Gastrocnemius medialis (tissue), 4 donors: ENCODE data around the gene TAF1B. TPM values are rescaled to one million over a fixed set of nuclear protein-coding genes. Genes with fewer than 3 reads are reported as not detected.

Experiments
- ATAC-seq, 2 donors: fragments of 150-250 bp; one replicate each; pipeline ENCODE4 v1.9.1; 2016
- DNase-seq, 2 donors: peaks; one replicate each; pipeline ENCODE4 v3.0.0-alpha.2; 2019
- H3K27ac ChIP-seq, 4 donors: fragments of 200-600 bp; sonication (generic); 1 replicate in 1 of 4; 2 replicates in 3 of 4; pipeline ENCODE4 v1.5.1; 2016 to 2018; ENCODE audit warnings: mild to moderate bottlenecking in 2 of 4, moderate library complexity in 1 of 4
- H3K27me3 ChIP-seq, 3 donors: fragments of 200-600 bp; sonication (generic) in 2 of 3; 1 replicate in 1 of 3; 2 replicates in 2 of 3; pipeline versions ENCODE4 v1.5.1 to v1.6.0; 2016 to 2019; ENCODE audit warnings: mild to moderate bottlenecking in 1 of 3, moderate library complexity in 1 of 3
- H3K36me3 ChIP-seq, 2 donors: fragments of 200-600 bp; sonication (generic) in 1 of 2; one replicate each; pipeline ENCODE4 v1.5.1; 2017 to 2018
- H3K4me1 ChIP-seq, 2 donors: fragments of 200-600 bp; sonication (generic) in 1 of 2; one replicate each; pipeline ENCODE4 v1.5.1; 2016 to 2017; ENCODE audit warnings: mild to moderate bottlenecking in 2 of 2
- H3K4me3 ChIP-seq, 4 donors: fragments of 200-600 bp; sonication (generic) in 3 of 4; 1 replicate in 1 of 4; 2 replicates in 3 of 4; pipeline ENCODE4 v1.5.1; 2016 to 2019; ENCODE audit warnings: mild to moderate bottlenecking in 2 of 4
- H3K9me3 ChIP-seq, 3 donors: fragments of 200-600 bp; sonication (generic) in 2 of 3; 1 replicate in 1 of 3; 2 replicates in 2 of 3; pipeline ENCODE4 v1.5.1; 2016 to 2019
- CTCF ChIP-seq, 5 experiments: fragments of 450-650 bp in 3 of 5; fragments of 200-600 bp in 2 of 5; sonication (generic) in 2 of 5; IDR thresholded peaks in 4 of 5; conservative IDR thresholded peaks in 1 of 5; 1 replicate in 4 of 5; 2 replicates in 1 of 5; pipeline ENCODE4 v1.5.1; 2016 to 2019; ENCODE audit warnings: antibody characterized with exemption in 5 of 5, mild to moderate bottlenecking in 3 of 5, moderate library complexity in 3 of 5
- POLR2A ChIP-seq, 2 donors: fragments of 450-650 bp; IDR thresholded peaks; one replicate each; pipeline ENCODE4 v1.6.1; 2017; ENCODE audit warnings: antibody characterized with exemption in 2 of 2, mild to moderate bottlenecking in 2 of 2, moderate library complexity in 2 of 2
- in situ Hi-C, 4 donors: fragments of 200-750 bp; cut with MboI; loops; one replicate each; pipeline versions ENCODE4 v1.15.0 to v1.8.0; 2017; ENCODE audit warnings: low sequenced_read_pairs in 4 of 4
- intact Hi-C: fragments of 100-400 bp; cut with DNase I; formaldehyde crosslinking; loops from one replicate; pipeline ENCODE4 v1.15.1; 2023; ENCODE audit warnings: low total_unique reads
- total RNA-seq, 4 donors: library from RNA; depleted of rRNA; stranded (reverse); fragments of >200 nt; gene quantifications; one replicate each; pipeline versions ENCODE4 v1.1.0 to v1.2.3, GENCODE V29; 2016

Gene TAF1B
- total RNA-seq, 4 donors from 2014 or later, result 5.0 to 8.4 (median 7.3) TPM

- peaks cover 3 to 7% of the 10 kb centered on the region in 2 donors for H3K4me1 ChIP-seq
- intact Hi-C loops (loop anchor here (1.0 to 5.0 kb wide), 3 partner anchors 29 to 233 kb away; partner anchors contain the start of gene TAF1B), in situ Hi-C loops (loop anchor here in 3 of 4 donors (10.0 to 25.0 kb wide), 2 partner anchors 223 to 231 kb away; partner anchors contain the start of gene KLF11 (in 3 of the 3))
- DNase-seq (no peak), ATAC-seq (peak in 1 of 2 donors; percentile 24)
- TF ChIP-seq CTCF (IDR thresholded peaks at IDR 0.05 in 4 of 5, conservative IDR thresholded peaks at IDR 0.05 in 1 of 5) (peak in 3 of 5 experiments; percentile 13 to 28 (median 22)), POLR2A (IDR thresholded peaks at IDR 0.05) (no peak)
- no peaks in the 10 kb centered on the region for H3K27me3 ChIP-seq
- no peaks in the 10 kb centered on the region for H3K9me3 ChIP-seq
- H3K36me3 ChIP-seq, result no peaks in the 10 kb centered on the region
- no peak overlapping the region for H3K27ac ChIP-seq
- H3K4me3 ChIP-seq, result peak overlapping the region in 3 of 4 donors; percentile 12 to 46 (median 22)
Observed at GRCh38 chr2:9814129-9814868, 29.0 kb upstream of the TAF1B start.

GRCh38 chr2:9815076-9815475 is 28.2 kb upstream of the TAF1B start:
- DNase-seq (no peak), ATAC-seq (no peak)
- TF ChIP-seq POLR2A (IDR thresholded peaks at IDR 0.05) (no peak), CTCF (IDR thresholded peaks at IDR 0.05 in 4 of 5, conservative IDR thresholded peaks at IDR 0.05 in 1 of 5) (no peak)
- in situ Hi-C loops (loop anchor here in 3 of 4 donors (10.0 to 25.0 kb wide), 2 partner anchors 222 to 230 kb away; partner anchors contain the start of gene KLF11 (in 3 of the 3)), intact Hi-C loops (loop anchor here (5.0 kb wide), 1 partner anchor 617 kb away; no protein-coding TSS in a partner anchor)
- H3K27ac ChIP-seq, result no peak overlapping the region
- no peak overlapping the region for H3K4me3 ChIP-seq
- no peaks in the 10 kb centered on the region for H3K36me3 ChIP-seq
- no peaks in the 10 kb centered on the region for H3K9me3 ChIP-seq
- no peaks in the 10 kb centered on the region for H3K27me3 ChIP-seq
- H3K4me1 ChIP-seq, result peaks cover 0 to 7% of the 10 kb centered on the region in 2 donors

- no peak overlapping the region for H3K27ac ChIP-seq
- in situ Hi-C loops (loop anchor here in 3 of 4 donors (10.0 to 25.0 kb wide), 2 partner anchors 221 to 229 kb away; partner anchors contain the start of gene KLF11 (in 3 of the 3)), intact Hi-C loops (loop anchor here (5.0 kb wide), 1 partner anchor 616 kb away; no protein-coding TSS in a partner anchor)
- DNase-seq (no peak), ATAC-seq (no peak)
- H3K27me3 ChIP-seq, result no peaks in the 10 kb centered on the region
- peaks cover 0 to 7% of the 10 kb centered on the region in 2 donors for H3K4me1 ChIP-seq
- H3K36me3 ChIP-seq, result no peaks in the 10 kb centered on the region
- no peaks in the 10 kb centered on the region for H3K9me3 ChIP-seq
- no peak overlapping the region for H3K4me3 ChIP-seq
- TF ChIP-seq CTCF (IDR thresholded peaks at IDR 0.05 in 4 of 5, conservative IDR thresholded peaks at IDR 0.05 in 1 of 5) (no peak), POLR2A (IDR thresholded peaks at IDR 0.05) (no peak)
Observed at GRCh38 chr2:9815844-9816279, 27.4 kb upstream of the TAF1B start.

- intact Hi-C loops (loop anchor here (5.0 kb wide), 1 partner anchor 614 kb away; no protein-coding TSS in a partner anchor), in situ Hi-C loops (loop anchor here in 3 of 4 donors (10.0 to 25.0 kb wide), 2 partner anchors 219 to 227 kb away; partner anchors contain the start of gene KLF11 (in 3 of the 3))
- Histone ChIP-seq H3K27me3 (no peaks in the 10 kb centered on the region), H3K36me3 (no peaks in the 10 kb centered on the region), H3K9me3 (no peaks in the 10 kb centered on the region), H3K4me3 (no peak overlapping the region), H3K4me1 (no peaks in the 10 kb centered on the region), H3K27ac (no peak overlapping the region)
- DNase-seq, result no peak
- no peak for ATAC-seq
- TF ChIP-seq POLR2A (IDR thresholded peaks at IDR 0.05) (no peak), CTCF (IDR thresholded peaks at IDR 0.05 in 4 of 5, conservative IDR thresholded peaks at IDR 0.05 in 1 of 5) (no peak)
Observed at GRCh38 chr2:9818097-9818496, 25.2 kb upstream of the TAF1B start.
